Measurements from ENCODE around the gene GTF2A1.

The GTF2A1 gene

GRCh38 chr14:81206115-81206514, 14.6 kb downstream of the GTF2A1 start:
- Histone ChIP-seq H3K36me3 (ENCODE audit: insufficient read depth, low read length) (peaks cover 70% of the 10 kb centered on the region), H3F3A (ENCODE audit: insufficient read depth, low read length) (no peaks in the 10 kb centered on the region), H3K9me2 (ENCODE audit: low read depth, low read length) (no peaks in the 10 kb centered on the region), H3K4me3 (ENCODE audit: low read depth, low read length, poor library complexity, severe bottlenecking) (no peak overlapping the region), H4K20me1 (ENCODE audit: insufficient read depth, low read length) (no peaks in the 10 kb centered on the region), H3K79me2 (ENCODE audit: insufficient read depth, low read length) (no peaks in the 10 kb centered on the region), H3K9me3 (ENCODE audit: low read length) (no peaks in the 10 kb centered on the region), H2AFZ (ENCODE audit: low read length) (no peak overlapping the region), H3K27ac (ENCODE audit: low read depth, low read length, poor library complexity, severe bottlenecking) (no peak overlapping the region), H3K27me3 (ENCODE audit: insufficient read depth, low read length) (no peaks in the 10 kb centered on the region), H3K9ac (ENCODE audit: low read length) (no peak overlapping the region), H3K4me2 (ENCODE audit: low read length) (no peak overlapping the region), H3K4me1 (ENCODE audit: insufficient read depth, low read length, severe bottlenecking) (peaks cover 11% of the 10 kb centered on the region)
- TF ChIP-seq EZH2 (IDR thresholded peaks at IDR 0.05; ENCODE audit: borderline replicate concordance, low read length) (no peak), CTCF (IDR thresholded peaks at IDR 0.05; ENCODE audit: low read length) (no peak)

- Histone ChIP-seq H3K36me3 (ENCODE audit: insufficient read depth, low read length) (peaks cover 70% of the 10 kb centered on the region), H4K20me1 (ENCODE audit: insufficient read depth, low read length) (no peaks in the 10 kb centered on the region), H3F3A (ENCODE audit: insufficient read depth, low read length) (no peaks in the 10 kb centered on the region), H3K27me3 (ENCODE audit: insufficient read depth, low read length) (no peaks in the 10 kb centered on the region), H3K9me2 (ENCODE audit: low read depth, low read length) (no peaks in the 10 kb centered on the region), H3K9me3 (ENCODE audit: low read length) (no peaks in the 10 kb centered on the region), H3K4me2 (ENCODE audit: low read length) (no peak overlapping the region), H3K4me1 (ENCODE audit: insufficient read depth, low read length, severe bottlenecking) (peaks cover 11% of the 10 kb centered on the region), H3K4me3 (ENCODE audit: low read depth, low read length, poor library complexity, severe bottlenecking) (no peak overlapping the region), H3K79me2 (ENCODE audit: insufficient read depth, low read length) (no peaks in the 10 kb centered on the region), H3K9ac (ENCODE audit: low read length) (no peak overlapping the region), H2AFZ (ENCODE audit: low read length) (no peak overlapping the region), H3K27ac (ENCODE audit: low read depth, low read length, poor library complexity, severe bottlenecking) (no peak overlapping the region)
- TF ChIP-seq CTCF (IDR thresholded peaks at IDR 0.05; ENCODE audit: low read length) (no peak), EZH2 (IDR thresholded peaks at IDR 0.05; ENCODE audit: borderline replicate concordance, low read length) (no peak)
Observed at GRCh38 chr14:81205639-81206038, 15.1 kb downstream of the GTF2A1 start.

- H3K27ac ChIP-seq (ENCODE audit: low read depth, low read length, poor library complexity, severe bottlenecking) = no peak overlapping the region
- TF ChIP-seq EZH2 (IDR thresholded peaks at IDR 0.05; ENCODE audit: borderline replicate concordance, low read length) = no peak
- no peak for TF ChIP-seq CTCF (IDR thresholded peaks at IDR 0.05; ENCODE audit: low read length)
- peaks cover 73% of the 10 kb centered on the region for H3K36me3 ChIP-seq (ENCODE audit: insufficient read depth, low read length)
Observed at GRCh38 chr14:81200054-81200453, 20.7 kb downstream of the GTF2A1 start.

More at GRCh38 chr14:81200054-81200453, 20.7 kb downstream of the GTF2A1 start:
- H3F3A ChIP-seq (ENCODE audit: insufficient read depth, low read length) = no peaks in the 10 kb centered on the region
- H3K4me2 ChIP-seq (ENCODE audit: low read length) = no peak overlapping the region
- no peaks in the 10 kb centered on the region for H4K20me1 ChIP-seq (ENCODE audit: insufficient read depth, low read length)
- no peak overlapping the region for H2AFZ ChIP-seq (ENCODE audit: low read length)
- H3K4me1 ChIP-seq (ENCODE audit: insufficient read depth, low read length, severe bottlenecking) = no peaks in the 10 kb centered on the region
- no peaks in the 10 kb centered on the region for H3K9me3 ChIP-seq (ENCODE audit: low read length)
- no peak overlapping the region for H3K9ac ChIP-seq (ENCODE audit: low read length)
- H3K9me2 ChIP-seq (ENCODE audit: low read depth, low read length) = no peaks in the 10 kb centered on the region
- no peaks in the 10 kb centered on the region for H3K27me3 ChIP-seq (ENCODE audit: insufficient read depth, low read length)
- H3K79me2 ChIP-seq (ENCODE audit: insufficient read depth, low read length) = no peaks in the 10 kb centered on the region
- no peak overlapping the region for H3K4me3 ChIP-seq (ENCODE audit: low read depth, low read length, poor library complexity, severe bottlenecking)
